ENCODE results near the gene RHBDL3. TPM values are rescaled to one million over a fixed set of nuclear protein-coding genes. Genes with fewer than 3 reads are reported as not detected.
"Not testable (repeated sequence)": the region's sequence is repeated elsewhere in the genome, so short reads cannot be mapped to it uniquely, and the experiment has no call there.

The RHBDL3 gene
- total RNA-seq, 1 experiment from 2014 or later = 0.10 TPM

GRCh38 chr17:32349854-32350665 lies 84.4 kb downstream of the RHBDL3 start, which contains the start of gene ZNF207:
Gene ZNF207, plus strand, starts transcription at chr17:32350157. Its CDS starts 129 bp downstream, at chr17:32350286.
- in situ Hi-C loops (cut with HindIII; ENCODE audit: low sequenced_read_pairs) = no loop called here
- peak; percentile 96 for DNase-seq (ENCODE audit: low spot score)

- peak; percentile 31 for DNase-seq (ENCODE audit: low spot score)
- in situ Hi-C loops (cut with HindIII; ENCODE audit: low sequenced_read_pairs) = no loop called here
These were observed 85.2 kb downstream of the RHBDL3 start for GRCh38 chr17:32350666-32351418.

- DNase-seq (ENCODE audit: low spot score); in situ Hi-C loops (cut with HindIII; ENCODE audit: low sequenced_read_pairs): not testable (repeated sequence)
These were observed 87.1 kb downstream of the RHBDL3 start for GRCh38 chr17:32352734-32353133.

- peak; percentile 20 for DNase-seq (ENCODE audit: low spot score)
- in situ Hi-C loops (cut with HindIII; ENCODE audit: low sequenced_read_pairs) = no loop called here
These were observed 90.2 kb downstream of the RHBDL3 start for GRCh38 chr17:32355649-32356377.

GRCh38 chr17:32356378-32356743 lies 90.7 kb downstream of the RHBDL3 start:
- in situ Hi-C loops (cut with HindIII; ENCODE audit: low sequenced_read_pairs) = no loop called here
- no peak for DNase-seq (ENCODE audit: low spot score)

- in situ Hi-C loops (cut with HindIII; ENCODE audit: low sequenced_read_pairs) = no loop called here
- no peak for DNase-seq (ENCODE audit: low spot score)
These were observed 91.1 kb downstream of the RHBDL3 start for GRCh38 chr17:32356750-32357149.

- in situ Hi-C loops (cut with HindIII; ENCODE audit: low sequenced_read_pairs) = no loop called here
- DNase-seq (ENCODE audit: low spot score) = no peak
These were observed 92.0 kb downstream of the RHBDL3 start for GRCh38 chr17:32357615-32358014.

- in situ Hi-C loops (cut with HindIII; ENCODE audit: low sequenced_read_pairs) = no loop called here
- DNase-seq (ENCODE audit: low spot score) = no peak
These were observed 95.6 kb downstream of the RHBDL3 start for GRCh38 chr17:32361270-32361669.

- DNase-seq (ENCODE audit: low spot score) = no peak
- in situ Hi-C loops (cut with HindIII; ENCODE audit: low sequenced_read_pairs) = no loop called here
These were observed 104.8 kb downstream of the RHBDL3 start for GRCh38 chr17:32370426-32370825.

Other genes with a start within 250 kb of the RHBDL3 start
- gene RHOT1, start 123.3 kb upstream of the RHBDL3 start, total RNA-seq (2014; rRNA removed; shearing (Covaris generic)) = 31.8 and 53.1 TPM in 2 replicates
- gene C17orf75, start 76.3 kb downstream of the RHBDL3 start, total RNA-seq (2014; rRNA removed; shearing (Covaris generic)) = 25.7 and 27.9 TPM in 2 replicates
- 128 and 171 TPM in 2 replicates for gene ZNF207, start 84.3 kb downstream of the RHBDL3 start, total RNA-seq (2014; rRNA removed; shearing (Covaris generic))
- gene PSMD11, start 178.7 kb downstream of the RHBDL3 start, total RNA-seq (2014; rRNA removed; shearing (Covaris generic)) = 105 and 214 TPM in 2 replicates
- gene CDK5R1, start 221.2 kb downstream of the RHBDL3 start, total RNA-seq (2014; rRNA removed; shearing (Covaris generic)) = 1.2 and 3.3 TPM in 2 replicates

Data from G401 (cell line).